OCI-LY1 (cell line): ENCODE data around the gene SLC5A4.

Source experiments
- H2AFZ ChIP-seq: fragments of 200-600 bp; sonication (generic), shearing (Covaris generic); 2 replicates; pipeline ENCODE4 v1.6.0; 2014; ENCODE audit warnings: antibody characterized with exemption, mild to moderate bottlenecking, low read length
- H3F3A ChIP-seq: fragments of 200-600 bp; sonication (generic), shearing (Covaris generic); 2 replicates; pipeline ENCODE4 v1.6.0; 2014; ENCODE audit warnings: mild to moderate bottlenecking, antibody characterized with exemption, low read length, moderate library complexity; ENCODE audit not compliant: insufficient read depth
- H3K27ac ChIP-seq: fragments of 200-600 bp; sonication (generic); 2 replicates; pipeline ENCODE4 v1.5.1; 2014; ENCODE audit warnings: low read length, mixed run types, mild to moderate bottlenecking, low read depth; ENCODE audit not compliant: poor library complexity, severe bottlenecking
- H3K27me3 ChIP-seq: fragments of 200-600 bp; sonication (generic); 2 replicates; pipeline ENCODE4 v1.6.0; 2014; ENCODE audit warnings: antibody characterized with exemption, mild to moderate bottlenecking, low read length, moderate library complexity; ENCODE audit not compliant: insufficient read depth
- H3K36me3 ChIP-seq: fragments of 200-600 bp; sonication (generic); 2 replicates; pipeline ENCODE4 v1.6.1; 2014; ENCODE audit warnings: mild to moderate bottlenecking, antibody characterized with exemption, low read length, moderate library complexity, mixed read lengths; ENCODE audit not compliant: insufficient read depth
- H3K4me1 ChIP-seq: fragments of 200-600 bp; sonication (generic); 2 replicates; pipeline ENCODE4 v1.5.1; 2014; ENCODE audit warnings: mild to moderate bottlenecking, low read length, moderate library complexity; ENCODE audit not compliant: insufficient read depth, severe bottlenecking
- H3K4me2 ChIP-seq: fragments of 200-600 bp; sonication (generic), shearing (Covaris generic); 2 replicates; pipeline ENCODE4 v1.6.1; 2014; ENCODE audit warnings: low read length
- H3K4me3 ChIP-seq: fragments of 200-600 bp; sonication (generic); 2 replicates; pipeline ENCODE4 v1.5.1; 2014; ENCODE audit warnings: low read length, low read depth, mild to moderate bottlenecking, mixed read lengths; ENCODE audit not compliant: poor library complexity, severe bottlenecking
- H3K79me2 ChIP-seq: fragments of 200-600 bp; shearing (Covaris generic); 2 replicates; pipeline ENCODE4 v1.6.1; 2016; ENCODE audit warnings: mixed run types, low read length, mixed read lengths; ENCODE audit not compliant: insufficient read depth
- H3K9ac ChIP-seq: fragments of 200-600 bp; sonication (generic), shearing (Covaris generic); 2 replicates; pipeline ENCODE4 v1.6.1; 2014; ENCODE audit warnings: mild to moderate bottlenecking, low read length, mixed read lengths
- H3K9me2 ChIP-seq: fragments of 200-600 bp; sonication (generic), shearing (Covaris generic); 2 replicates; pipeline ENCODE4 v1.6.1; 2014; ENCODE audit warnings: low read depth, mild to moderate bottlenecking, low read length, mixed read lengths
- H3K9me3 ChIP-seq: fragments of 200-600 bp; shearing (Covaris generic); 2 replicates; pipeline ENCODE4 v1.6.1; 2014; ENCODE audit warnings: low read length, mixed read lengths
- H4K20me1 ChIP-seq: fragments of 200-600 bp; sonication (generic), shearing (Covaris generic); 2 replicates; pipeline ENCODE4 v1.6.0; 2016; ENCODE audit warnings: mild to moderate bottlenecking, low read length; ENCODE audit not compliant: insufficient read depth
- CTCF ChIP-seq: fragments of 200-600 bp; sonication (generic), shearing (Covaris generic); IDR thresholded peaks from 2 replicates; pipeline ENCODE4 v1.5.1; 2017; ENCODE audit warnings: mild to moderate bottlenecking, antibody characterized with exemption, low read length, moderate library complexity, mixed read lengths
- EZH2 ChIP-seq: fragments of 200-600 bp; sonication (generic), shearing (Covaris generic); IDR thresholded peaks from 2 replicates; pipeline ENCODE4 v1.8.0; 2017; ENCODE audit warnings: borderline replicate concordance, mixed run types, mild to moderate bottlenecking, antibody characterized with exemption, low read length, moderate library complexity, mixed read lengths

The SLC5A4 gene

DNA sequence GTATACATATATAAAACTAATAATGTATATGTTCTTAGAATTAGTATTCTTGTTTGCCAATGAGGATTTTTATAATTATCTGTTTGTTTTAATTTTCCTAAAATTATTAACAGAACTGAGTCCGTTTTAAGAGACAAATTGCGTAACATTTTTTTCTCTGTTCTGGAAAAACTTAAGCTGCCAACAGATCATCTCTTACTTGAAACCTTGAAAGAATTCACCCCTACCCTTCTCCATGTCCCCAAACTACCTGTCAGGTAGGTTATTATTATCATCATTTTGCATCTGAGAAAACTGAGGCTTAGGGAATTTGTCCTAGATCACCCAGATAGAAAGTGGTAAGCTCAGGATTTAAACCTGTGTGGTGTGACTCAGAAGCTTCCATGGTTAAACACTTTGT lies 14.7 kb downstream of the SLC5A4 start:
- Histone ChIP-seq H3K9me3 (no peaks in the 10 kb centered on the region), H3K9me2 (no peaks in the 10 kb centered on the region), H3K4me1 (no peaks in the 10 kb centered on the region), H3K27ac (no peak overlapping the region), H3K4me3 (no peak overlapping the region), H3F3A (no peaks in the 10 kb centered on the region), H2AFZ (no peak overlapping the region), H3K27me3 (no peaks in the 10 kb centered on the region), H4K20me1 (no peaks in the 10 kb centered on the region), H3K36me3 (no peaks in the 10 kb centered on the region), H3K9ac (no peak overlapping the region), H3K79me2 (no peaks in the 10 kb centered on the region), H3K4me2 (no peak overlapping the region)
- no peak for TF ChIP-seq CTCF
- TF ChIP-seq EZH2 = no peak

GRCh38 chr22:32237906-32238305 lies 17.2 kb downstream of the SLC5A4 start:
- Histone ChIP-seq H2AFZ (no peak overlapping the region), H3K4me1 (no peaks in the 10 kb centered on the region), H3K4me3 (no peak overlapping the region), H3K36me3 (no peaks in the 10 kb centered on the region), H3K9ac (no peak overlapping the region), H3K27ac (no peak overlapping the region), H3K9me2 (no peaks in the 10 kb centered on the region), H3K79me2 (no peaks in the 10 kb centered on the region), H3K4me2 (no peak overlapping the region), H3K9me3 (no peaks in the 10 kb centered on the region), H4K20me1 (no peaks in the 10 kb centered on the region), H3K27me3 (no peaks in the 10 kb centered on the region; the same call in 1 of the 2 replicates), H3F3A (no peaks in the 10 kb centered on the region)
- TF ChIP-seq CTCF (no peak), EZH2 (no peak)

DNA sequence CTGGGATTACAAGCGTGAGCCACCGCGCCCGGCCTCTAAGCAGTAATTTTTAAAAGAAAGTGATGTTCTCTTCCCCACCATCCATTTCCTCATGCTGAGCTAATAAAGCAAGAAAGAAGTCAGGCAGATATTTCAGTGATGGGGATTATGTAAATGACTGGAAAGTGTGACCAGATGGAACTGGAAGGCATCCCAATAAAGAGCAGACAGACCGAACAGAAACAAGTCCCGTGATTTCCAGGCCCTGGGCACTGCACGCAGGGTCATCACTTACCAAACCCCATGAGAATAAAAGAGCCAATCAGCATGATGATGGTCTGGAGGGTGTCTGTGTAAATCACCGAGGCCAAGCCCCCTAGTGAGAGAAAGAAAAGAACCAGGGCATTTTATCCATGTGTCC lies 18.2 kb downstream of the SLC5A4 start:
- H3K79me2 ChIP-seq = no peaks in the 10 kb centered on the region
- no peaks in the 10 kb centered on the region for H3K4me1 ChIP-seq
- H3K9me2 ChIP-seq = no peaks in the 10 kb centered on the region
- no peak overlapping the region for H2AFZ ChIP-seq
- no peaks in the 10 kb centered on the region for H3K36me3 ChIP-seq
- H3K27me3 ChIP-seq = no peaks in the 10 kb centered on the region; the same call in 1 of the 2 replicates
- no peaks in the 10 kb centered on the region for H4K20me1 ChIP-seq
- H3K4me2 ChIP-seq = no peak overlapping the region
- H3K27ac ChIP-seq = no peak overlapping the region
- TF ChIP-seq CTCF = no peak
- TF ChIP-seq EZH2 = no peak
- H3K4me3 ChIP-seq = no peak overlapping the region
- no peak overlapping the region for H3K9ac ChIP-seq
- H3K9me3 ChIP-seq = no peaks in the 10 kb centered on the region
- no peaks in the 10 kb centered on the region for H3F3A ChIP-seq
